ENCODE data around the gene ANKS4B. TPM values are rescaled to one million over a fixed set of nuclear protein-coding genes. Genes with fewer than 3 reads are reported as not detected.
"Not testable (repeated sequence)": the region's sequence is repeated elsewhere in the genome, so short reads cannot be mapped to it uniquely, and the experiment has no call there.

ANKS4B gene
- total RNA-seq, 1 experiment from 2014 or later: not detected

GRCh38 chr16:21285314-21285713, 51.8 kb downstream of the ANKS4B start:
- Histone ChIP-seq H3K4me1 (ENCODE audit: insufficient read depth, low read length, poor library complexity, severe bottlenecking) (no peaks in the 10 kb centered on the region), H3K9me3 (ENCODE audit: low read depth, low read length, poor library complexity, severe bottlenecking) (no peaks in the 10 kb centered on the region), H3K27me3 (replicated peaks; ENCODE audit: insufficient read depth, low read depth, low read length, poor library complexity) (peaks cover 74% of the 10 kb centered on the region), H3K36me3 (ENCODE audit: insufficient read depth, low read length, poor library complexity, severe bottlenecking) (no peaks in the 10 kb centered on the region), H3K4me3 (ENCODE audit: low read depth, low read length, poor library complexity, severe bottlenecking) (no peak overlapping the region), H3K27ac (ENCODE audit: low read depth, low read length, poor library complexity, severe bottlenecking) (no peak overlapping the region)
- intact Hi-C loops (cut with micrococcal nuclease; ENCODE audit: unreplicated experiment): no loop called here
- no peak for DNase-seq (ENCODE audit: low spot score)
- ChIA-PET CTCF (no interaction called here), POLR2A (ENCODE audit: low non-redundant PET) (no interaction called here)
- TF ChIP-seq CTCF (conservative IDR thresholded peaks at IDR 0.05; ENCODE audit: low read depth, low read length): no peak
- no peak for TF ChIP-seq EZH2 (IDR thresholded peaks at IDR 0.05; ENCODE audit: borderline replicate concordance, low read depth, low read length, poor library complexity, severe bottlenecking)
- BruUV-seq (replicated peaks): no TSS peak

DNA sequence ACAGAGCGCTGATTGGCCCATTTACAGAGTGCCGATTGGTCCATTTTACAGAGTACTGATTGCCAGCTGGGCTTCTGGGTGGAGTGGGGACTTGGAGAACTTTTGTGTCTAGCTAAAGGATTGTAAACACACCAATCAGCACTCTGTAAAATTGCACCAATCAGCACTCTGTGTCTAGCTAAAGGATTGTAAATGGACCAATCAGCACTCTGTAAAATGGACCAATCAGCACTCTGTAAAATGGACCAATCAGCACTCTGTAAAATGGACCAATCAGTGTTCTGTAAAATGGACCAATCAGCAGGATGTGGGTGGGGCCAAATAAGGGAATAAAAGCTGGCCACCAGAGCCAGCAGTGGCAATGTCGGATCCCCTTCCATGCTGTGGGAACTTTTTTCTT, 56.3 kb downstream of the ANKS4B start:
- BruUV-seq (replicated peaks); H3K36me3 ChIP-seq (ENCODE audit: insufficient read depth, low read length, poor library complexity, severe bottlenecking); DNase-seq (ENCODE audit: low spot score); intact Hi-C loops (cut with micrococcal nuclease; ENCODE audit: unreplicated experiment); H3K9me3 ChIP-seq (ENCODE audit: low read depth, low read length, poor library complexity, severe bottlenecking); H3K4me3 ChIP-seq (ENCODE audit: low read depth, low read length, poor library complexity, severe bottlenecking); H3K4me1 ChIP-seq (ENCODE audit: insufficient read depth, low read length, poor library complexity, severe bottlenecking); CTCF ChIA-PET; POLR2A ChIA-PET (ENCODE audit: low non-redundant PET); H3K27ac ChIP-seq (ENCODE audit: low read depth, low read length, poor library complexity, severe bottlenecking): not testable (repeated sequence)
- peaks cover 77% of the 10 kb centered on the region for H3K27me3 ChIP-seq (replicated peaks; ENCODE audit: insufficient read depth, low read depth, low read length, poor library complexity)

- Histone ChIP-seq H3K27ac (ENCODE audit: low read depth, low read length, poor library complexity, severe bottlenecking) (no peak overlapping the region), H3K27me3 (replicated peaks; ENCODE audit: insufficient read depth, low read depth, low read length, poor library complexity) (peaks cover 19% of the 10 kb centered on the region), H3K9me3 (ENCODE audit: low read depth, low read length, poor library complexity, severe bottlenecking) (no peaks in the 10 kb centered on the region), H3K36me3 (ENCODE audit: insufficient read depth, low read length, poor library complexity, severe bottlenecking) (no peaks in the 10 kb centered on the region), H3K4me1 (ENCODE audit: insufficient read depth, low read length, poor library complexity, severe bottlenecking) (peaks cover 3% of the 10 kb centered on the region), H3K4me3 (ENCODE audit: low read depth, low read length, poor library complexity, severe bottlenecking) (peak overlapping the region; percentile 55)
- CTCF ChIA-PET: interaction anchor here (0.5 to 2.1 kb wide), 18 partner anchors 17 to 1017 kb away, joined by 3 to 40 read pairs (median 4); partner anchors contain the start of gene LDAF1
- no peak for TF ChIP-seq EZH2 (IDR thresholded peaks at IDR 0.05; ENCODE audit: borderline replicate concordance, low read depth, low read length, poor library complexity, severe bottlenecking)
- TF ChIP-seq CTCF (conservative IDR thresholded peaks at IDR 0.05; ENCODE audit: low read depth, low read length): peak; percentile 95
- POLR2A ChIA-PET (ENCODE audit: low non-redundant PET): interaction anchor here (0.6 kb wide), 1 partner anchor 340 kb away, joined by 3 read pairs; no protein-coding TSS in a partner anchor
- peak; percentile 99 for DNase-seq (ENCODE audit: low spot score)
- intact Hi-C loops (cut with micrococcal nuclease; ENCODE audit: unreplicated experiment): loop anchor here (1.0 to 5.0 kb wide), 5 partner anchors 112 to 450 kb away; no protein-coding TSS in a partner anchor
- BruUV-seq (replicated peaks): no TSS peak
Measured at GRCh38 chr16:21300309-21301167, 67.0 kb downstream of the ANKS4B start.

All from A673 (cell line).